ENCODE results near the gene EEIG1. TPM values are rescaled to one million over a fixed set of nuclear protein-coding genes. Genes with fewer than 3 reads are reported as not detected.
A peak's percentile ranks its signal among the peaks of the same experiment; 100 is the strongest.

EEIG1 gene
- total RNA-seq, 2 donors from 2014 or later = 41.9 to 42.0 TPM

DNA sequence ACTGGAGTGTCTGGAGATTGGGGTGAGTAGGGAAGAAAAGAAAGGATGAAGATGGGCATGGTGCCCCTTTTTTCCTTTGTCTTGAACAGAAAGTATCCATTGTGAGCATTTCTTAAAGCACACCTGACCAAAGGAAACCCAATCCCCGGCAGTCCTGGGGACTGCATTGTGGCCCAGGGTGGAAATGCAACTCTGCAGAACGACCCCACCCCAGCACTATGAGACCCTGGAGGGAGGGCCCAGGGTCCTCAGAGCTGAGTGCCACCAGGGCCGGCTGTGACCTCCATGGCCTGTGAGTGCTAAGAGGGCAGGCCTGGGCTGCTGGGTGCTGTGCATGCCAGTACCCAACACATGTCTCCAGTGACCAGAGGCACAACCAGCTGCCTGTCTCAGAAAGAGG lies 18.5 kb downstream of the EEIG1 start:
- H3K4me1 ChIP-seq = peaks cover 73% of the 10 kb centered on the region
- 57 to 64% methylated on average over 3 of the region's 3 CpGs for WGBS, 2 donors
- no peaks in the 10 kb centered on the region for H3K27me3 ChIP-seq
- H3K9me3 ChIP-seq = no peaks in the 10 kb centered on the region
- intact Hi-C loops (cut with DNase I) = no loop called here
- DNase-seq = no peak
- no peaks in the 10 kb centered on the region for H3K36me3 ChIP-seq (replicated peaks in 1 of 2; ENCODE audit: insufficient read depth in 1 of 2, low read depth in 2 of 2)
- TF ChIP-seq, protein P1, sequence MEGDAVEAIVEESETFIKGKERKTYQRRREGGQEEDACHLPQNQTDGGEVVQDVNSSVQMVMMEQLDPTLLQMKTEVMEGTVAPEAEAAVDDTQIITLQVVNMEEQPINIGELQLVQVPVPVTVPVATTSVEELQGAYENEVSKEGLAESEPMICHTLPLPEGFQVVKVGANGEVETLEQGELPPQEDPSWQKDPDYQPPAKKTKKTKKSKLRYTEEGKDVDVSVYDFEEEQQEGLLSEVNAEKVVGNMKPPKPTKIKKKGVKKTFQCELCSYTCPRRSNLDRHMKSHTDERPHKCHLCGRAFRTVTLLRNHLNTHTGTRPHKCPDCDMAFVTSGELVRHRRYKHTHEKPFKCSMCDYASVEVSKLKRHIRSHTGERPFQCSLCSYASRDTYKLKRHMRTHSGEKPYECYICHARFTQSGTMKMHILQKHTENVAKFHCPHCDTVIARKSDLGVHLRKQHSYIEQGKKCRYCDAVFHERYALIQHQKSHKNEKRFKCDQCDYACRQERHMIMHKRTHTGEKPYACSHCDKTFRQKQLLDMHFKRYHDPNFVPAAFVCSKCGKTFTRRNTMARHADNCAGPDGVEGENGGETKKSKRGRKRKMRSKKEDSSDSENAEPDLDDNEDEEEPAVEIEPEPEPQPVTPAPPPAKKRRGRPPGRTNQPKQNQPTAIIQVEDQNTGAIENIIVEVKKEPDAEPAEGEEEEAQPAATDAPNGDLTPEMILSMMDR (IDR thresholded peaks at IDR 0.05) = no peak
- H3K4me3 ChIP-seq = no peak overlapping the region
- H3K27ac ChIP-seq = peak overlapping the region in 3 of 4 donors; percentile 66 to 93 (median 93)
- no peak for ATAC-seq

DNA sequence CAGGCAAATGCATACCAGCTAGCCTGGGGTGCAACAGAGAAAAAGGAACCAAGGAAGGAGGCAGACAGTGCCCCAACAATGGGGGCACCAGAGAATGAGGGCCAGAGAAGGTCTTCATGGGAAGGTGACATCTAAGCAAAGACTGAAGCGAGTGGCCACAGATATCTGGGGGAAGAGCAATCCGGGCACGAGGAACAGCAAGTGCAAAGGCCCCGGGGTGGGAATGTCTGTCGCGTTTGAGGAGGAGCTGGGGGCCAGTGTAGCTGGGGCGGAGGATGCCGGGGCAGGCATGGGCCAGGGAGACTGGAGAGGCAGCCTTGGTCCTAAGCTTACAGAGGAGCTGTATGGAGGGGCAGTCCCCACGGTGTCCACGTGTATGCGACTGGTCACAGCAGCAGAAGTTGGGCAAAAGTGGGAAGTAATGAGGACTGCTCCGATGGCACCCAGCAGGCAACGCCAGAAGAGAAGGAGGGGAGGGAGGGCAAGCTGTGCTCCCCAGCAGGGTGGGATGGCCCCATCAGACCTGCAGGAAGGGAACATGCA lies 19.1 kb downstream of the EEIG1 start:
- peaks cover 67% of the 10 kb centered on the region for H3K4me1 ChIP-seq
- no peak for TF ChIP-seq POLR2A (IDR thresholded peaks at IDR 0.05)
- TF ChIP-seq, protein P1 (IDR thresholded peaks at IDR 0.05) = no peak
- WGBS, 2 donors = 91 to 95% methylated on average over 13 of the region's 13 CpGs

DNA sequence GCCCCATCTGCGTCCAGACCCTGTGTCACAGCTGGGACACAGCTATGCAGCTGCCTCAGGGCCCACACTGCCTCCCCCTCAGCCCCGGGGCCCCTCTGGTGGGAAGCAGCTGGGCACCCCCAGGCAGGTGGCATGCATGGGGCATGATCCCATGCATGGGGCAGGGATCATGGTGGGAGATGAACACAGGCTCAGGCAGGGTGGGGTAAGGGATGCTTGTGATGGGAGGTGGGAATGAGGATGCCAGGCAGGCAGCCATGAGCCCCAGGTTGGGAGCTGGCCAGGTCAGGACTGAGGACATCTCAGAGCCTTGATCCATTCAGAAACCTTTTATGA lies 19.7 kb downstream of the EEIG1 start:
- no peak for ATAC-seq
- peak overlapping the region; percentile 20 to 93 (median 58) for H3K27ac ChIP-seq
- no peaks in the 10 kb centered on the region for H3K36me3 ChIP-seq (replicated peaks in 1 of 2; ENCODE audit: insufficient read depth in 1 of 2, low read depth in 2 of 2)
- no peak overlapping the region for H3K4me3 ChIP-seq
- 95% methylated on average over 2 of the region's 2 CpGs; no CpG with 5 or more reads in 1 of the 2 donors for WGBS, 2 donors
- DNase-seq = no peak
- H3K27me3 ChIP-seq = no peaks in the 10 kb centered on the region
- TF ChIP-seq, protein P1 (IDR thresholded peaks at IDR 0.05) = no peak
- TF ChIP-seq POLR2A (IDR thresholded peaks at IDR 0.05) = no peak
- H3K4me1 ChIP-seq = peaks cover 62% of the 10 kb centered on the region
- intact Hi-C loops (cut with DNase I) = no loop called here
- no peaks in the 10 kb centered on the region for H3K9me3 ChIP-seq

More for the DNA sequence above, 19.1 kb downstream of the EEIG1 start:
- H3K9me3 ChIP-seq = no peaks in the 10 kb centered on the region
- H3K36me3 ChIP-seq (replicated peaks in 1 of 2; ENCODE audit: insufficient read depth in 1 of 2, low read depth in 2 of 2) = no peaks in the 10 kb centered on the region
- DNase-seq (no peak), ATAC-seq (no peak)
- peak overlapping the region in 2 of 4 donors; percentile 93 for H3K27ac ChIP-seq
- intact Hi-C loops (cut with DNase I) = no loop called here
- H3K27me3 ChIP-seq = no peaks in the 10 kb centered on the region
- no peak overlapping the region for H3K4me3 ChIP-seq

DNA sequence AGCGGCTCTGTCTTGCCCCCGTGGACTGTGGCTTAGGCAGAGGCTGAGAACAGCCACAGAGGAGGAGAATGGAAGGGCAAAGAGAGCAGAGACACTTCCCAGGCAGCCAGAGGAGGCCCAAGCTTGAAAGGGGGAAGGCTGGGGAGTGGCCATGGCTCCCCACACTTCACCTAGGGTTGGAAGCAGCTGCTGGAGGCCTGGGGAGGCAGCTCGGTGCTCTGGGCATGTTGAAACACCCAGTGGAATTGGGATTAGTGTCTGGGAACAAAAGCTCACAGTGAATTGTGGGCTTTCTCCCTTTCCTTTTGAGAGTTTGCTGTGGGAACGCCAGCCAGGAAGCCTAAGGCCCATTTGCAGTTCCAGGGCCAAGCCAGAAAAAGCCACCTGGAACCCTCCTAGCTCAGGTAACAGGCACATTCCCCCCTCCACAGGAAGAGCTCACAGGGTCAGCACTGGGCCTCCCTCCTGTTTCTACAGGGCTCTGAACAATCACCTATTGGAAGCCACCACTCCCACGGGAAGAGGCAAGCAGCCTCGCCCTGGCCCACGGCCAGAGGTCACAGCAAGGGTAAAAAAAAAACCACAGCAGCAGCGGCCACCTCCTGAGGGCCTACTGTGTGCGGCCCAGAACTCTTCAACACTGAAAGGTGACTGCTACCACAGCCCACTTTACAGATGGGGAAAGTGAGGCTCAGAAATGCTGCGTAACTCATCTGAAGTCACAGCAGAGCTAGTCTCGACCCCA lies 20.2 kb downstream of the EEIG1 start:
- Histone ChIP-seq H3K27ac (peak overlapping the region; percentile 20 to 93 (median 58)), H3K4me1 (peaks cover 62% of the 10 kb centered on the region), H3K36me3 (replicated peaks in 1 of 2; ENCODE audit: insufficient read depth in 1 of 2, low read depth in 2 of 2) (no peaks in the 10 kb centered on the region), H3K4me3 (no peak overlapping the region), H3K27me3 (no peaks in the 10 kb centered on the region), H3K9me3 (no peaks in the 10 kb centered on the region)
- WGBS, 2 donors = 30 to 42% methylated on average over 9 to 11 of the region's 11 CpGs
- TF ChIP-seq, protein P1 (IDR thresholded peaks at IDR 0.05) = no peak
- no peak for TF ChIP-seq POLR2A (IDR thresholded peaks at IDR 0.05)
- ATAC-seq (no peak), DNase-seq (no peak)
- intact Hi-C loops (cut with DNase I) = no loop called here

Measured in body of pancreas (tissue), 4 donors.